Measurements from ENCODE around the gene GOSR1.
"Not testable (repeated sequence)": the region's sequence is repeated elsewhere in the genome, so short reads cannot be mapped to it uniquely, and the experiment has no call there.

GOSR1 gene

GRCh38 chr17:30477083-30477773 lies at the start of gene GOSR1:
Gene GOSR1, plus strand, starts transcription at chr17:30477408. Its CDS starts 26 bp downstream, at chr17:30477434.
- DNase-seq (ENCODE audit: low read depth, low spot score): peak; percentile 95

GRCh38 chr17:30427611-30428010 lies 49.6 kb upstream of the GOSR1 start:
- no peak for DNase-seq (ENCODE audit: low read depth, low spot score)

- no peak for DNase-seq (ENCODE audit: low read depth, low spot score)
Measured at GRCh38 chr17:30429155-30429554, 48.1 kb upstream of the GOSR1 start.

GRCh38 chr17:30433514-30433913 lies 43.7 kb upstream of the GOSR1 start:
- DNase-seq (ENCODE audit: low read depth, low spot score): no peak

GRCh38 chr17:30436729-30437128 lies 40.5 kb upstream of the GOSR1 start:
- DNase-seq (ENCODE audit: low read depth, low spot score): no peak

GRCh38 chr17:30443721-30444120 lies 33.5 kb upstream of the GOSR1 start:
- DNase-seq (ENCODE audit: low read depth, low spot score): no peak

GRCh38 chr17:30446640-30447039 lies 30.6 kb upstream of the GOSR1 start:
- DNase-seq (ENCODE audit: low read depth, low spot score): not testable (repeated sequence)

GRCh38 chr17:30449480-30449879 lies 27.7 kb upstream of the GOSR1 start:
- no peak for DNase-seq (ENCODE audit: low read depth, low spot score)

- no peak for DNase-seq (ENCODE audit: low read depth, low spot score)
Measured at GRCh38 chr17:30450125-30451027, 26.8 kb upstream of the GOSR1 start.

GRCh38 chr17:30454635-30455034 lies 22.6 kb upstream of the GOSR1 start:
- DNase-seq (ENCODE audit: low read depth, low spot score): no peak

GRCh38 chr17:30458371-30458770 lies 18.8 kb upstream of the GOSR1 start:
- DNase-seq (ENCODE audit: low read depth, low spot score): no peak

- DNase-seq (ENCODE audit: low read depth, low spot score): not testable (repeated sequence)
Measured at GRCh38 chr17:30458797-30459413, 18.3 kb upstream of the GOSR1 start.

GRCh38 chr17:30468465-30468864 lies 8.7 kb upstream of the GOSR1 start:
- no peak for DNase-seq (ENCODE audit: low read depth, low spot score)

- DNase-seq (ENCODE audit: low read depth, low spot score): no peak
Measured at GRCh38 chr17:30472238-30472890, 4.8 kb upstream of the GOSR1 start.

GRCh38 chr17:30475206-30475605 lies 2.0 kb upstream of the GOSR1 start:
- DNase-seq (ENCODE audit: low read depth, low spot score): no peak

- DNase-seq (ENCODE audit: low read depth, low spot score): no peak
Measured at GRCh38 chr17:30476726-30477082, 504 bp upstream of the GOSR1 start.

- no peak for DNase-seq (ENCODE audit: low read depth, low spot score)
Measured at GRCh38 chr17:30477774-30478115, 537 bp downstream of the GOSR1 start.

GRCh38 chr17:30482555-30482954 lies 5.3 kb downstream of the GOSR1 start:
- DNase-seq (ENCODE audit: low read depth, low spot score): no peak

- DNase-seq (ENCODE audit: low read depth, low spot score): no peak
Measured at GRCh38 chr17:30483159-30483558, 6.0 kb downstream of the GOSR1 start.

GRCh38 chr17:30493780-30494179 lies 16.6 kb downstream of the GOSR1 start:
- DNase-seq (ENCODE audit: low read depth, low spot score): no peak

GRCh38 chr17:30495586-30495985 lies 18.4 kb downstream of the GOSR1 start:
- DNase-seq (ENCODE audit: low read depth, low spot score): no peak

GRCh38 chr17:30503558-30503957 lies 26.4 kb downstream of the GOSR1 start:
- DNase-seq (ENCODE audit: low read depth, low spot score): no peak

All from ELF-1 (cell line).